Myocyte (in vitro differentiated cells): ENCODE measurements around the gene CAMK1D. TPM values are rescaled to one million over a fixed set of nuclear protein-coding genes. Genes with fewer than 3 reads are reported as not detected.

Source experiments
- DNase-seq: peaks from one replicate; pipeline ENCODE4 v3.0.0-alpha.2; 2012; ENCODE audit warnings: low read depth
- total RNA-seq: library from RNA; depleted of rRNA; stranded (reverse); fragments of >200 nt; gene quantifications from 2 replicates; pipeline ENCODE4 v1.2.3, GENCODE V29; 2014

The CAMK1D gene
- total RNA-seq, 1 donor from 2014 or later = 0.96 TPM

DNA sequence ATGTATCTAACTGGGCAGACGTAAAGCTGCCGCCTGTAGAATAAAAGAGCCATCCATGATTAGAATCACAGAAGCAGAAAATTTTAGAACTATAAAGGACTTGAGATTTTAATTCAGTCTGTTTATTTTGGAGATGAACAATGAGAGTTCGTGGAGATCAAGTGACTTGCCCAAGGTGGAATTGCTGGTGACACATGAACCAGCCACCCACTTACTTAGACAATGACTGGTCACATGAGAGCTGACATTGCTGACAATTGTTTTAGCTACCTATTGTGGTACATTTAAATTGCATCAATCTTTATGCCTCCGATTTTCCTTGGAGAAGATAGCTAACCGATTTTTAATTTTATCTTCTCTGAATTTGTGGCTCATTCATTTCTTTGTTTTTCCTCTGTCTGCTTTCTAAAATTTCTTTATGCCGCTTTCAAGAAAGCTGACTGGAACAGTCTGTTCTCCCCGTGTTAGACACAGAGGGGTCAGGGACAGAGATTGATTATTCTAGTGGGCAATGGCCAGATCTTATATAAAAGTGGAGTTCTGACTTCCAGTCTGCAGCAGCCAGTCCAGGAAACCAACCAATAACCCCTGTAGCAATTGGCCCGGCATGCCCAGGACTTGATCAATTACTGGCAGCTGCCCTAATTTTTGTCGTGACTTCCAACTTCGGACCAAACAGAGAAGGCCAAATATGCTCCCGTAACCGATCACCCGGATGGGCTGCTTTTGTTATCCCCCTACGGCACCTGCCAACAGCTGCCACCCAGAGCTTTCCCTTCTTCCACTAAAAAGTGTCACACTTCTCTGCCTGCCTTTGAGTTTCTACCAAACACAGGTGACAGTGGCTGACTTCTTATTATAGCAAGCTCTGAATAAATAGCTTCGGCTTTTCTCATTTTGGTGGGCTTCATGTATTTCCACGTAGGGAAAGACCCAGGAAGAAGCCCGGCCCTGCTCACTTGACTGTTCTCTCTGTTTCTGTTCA, 241.6 kb downstream of the CAMK1D start:
- no peak for DNase-seq

DNA sequence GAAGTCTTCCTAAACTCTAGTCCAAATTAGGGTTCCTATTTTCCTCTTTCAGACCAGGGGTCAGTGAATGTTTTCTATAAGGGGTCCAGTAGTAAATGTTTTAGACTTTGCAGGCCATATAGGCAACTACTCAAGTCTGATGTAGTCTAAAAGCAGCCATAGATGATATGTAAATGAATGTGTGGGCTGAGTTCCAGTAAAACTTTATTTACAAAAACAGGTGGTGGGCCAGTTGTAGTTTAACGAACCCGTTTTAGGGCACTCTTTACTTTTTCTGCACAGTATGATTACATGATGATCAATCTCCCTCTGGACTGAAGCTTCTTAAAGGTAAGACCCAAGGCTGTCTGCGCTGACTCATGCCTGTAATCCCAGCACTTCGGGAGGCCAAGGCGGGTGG, 243.6 kb downstream of the CAMK1D start:
- DNase-seq = no peak

DNA sequence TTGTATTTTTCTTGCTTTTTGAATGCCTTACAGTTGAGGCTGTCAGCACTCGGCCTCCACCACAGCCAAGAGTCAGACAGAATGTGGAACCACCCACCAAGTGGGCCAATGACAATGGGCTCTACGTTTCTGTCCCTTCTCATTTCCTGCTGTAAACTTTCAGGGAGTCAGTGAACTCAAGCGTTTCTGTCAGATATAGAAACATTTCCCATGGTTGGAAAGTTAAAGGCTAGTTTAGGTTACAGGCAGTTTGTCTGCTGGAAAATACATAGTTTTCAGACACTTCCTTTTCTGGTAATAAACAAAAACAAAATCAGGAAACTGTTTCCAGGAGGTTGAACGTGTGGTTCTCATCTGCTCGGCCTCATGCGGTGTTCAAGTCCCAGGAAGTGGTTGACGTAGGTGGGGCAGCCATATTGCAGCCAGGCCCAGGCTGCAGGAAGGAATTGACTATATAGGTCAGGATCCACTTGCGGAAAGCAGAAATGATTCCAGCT, 245.1 kb downstream of the CAMK1D start:
- no peak for DNase-seq

DNA sequence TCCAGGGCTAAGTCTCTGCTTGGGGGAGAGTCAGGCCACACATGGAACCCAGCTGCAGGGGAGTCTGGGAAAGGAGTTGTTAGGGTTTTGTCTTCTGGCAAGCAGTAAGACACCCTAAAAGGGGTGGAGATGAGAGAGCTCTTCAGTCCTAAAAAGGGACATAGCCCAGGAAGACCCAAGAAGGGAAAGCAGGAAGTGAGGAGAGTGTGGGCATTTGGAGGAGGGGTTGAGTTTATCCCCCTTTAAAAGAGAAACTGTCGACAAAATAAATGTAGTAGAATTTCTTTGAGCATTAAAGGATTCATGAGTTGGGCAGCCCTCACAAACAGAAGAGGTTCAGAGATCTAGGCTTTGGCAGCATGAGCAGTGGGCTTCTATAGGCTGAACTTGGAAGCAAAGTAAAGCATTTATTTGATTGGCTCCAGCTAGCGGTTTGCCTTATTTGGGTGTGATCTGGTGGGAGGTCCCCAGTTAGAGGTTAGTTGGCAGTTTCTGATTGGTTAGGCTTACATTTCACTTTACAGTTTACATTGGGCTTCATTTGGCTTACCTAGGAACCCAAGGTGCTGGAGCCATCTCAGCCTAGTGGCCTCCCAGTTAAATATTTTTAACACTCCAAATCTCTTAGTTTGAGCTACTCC, 246.7 kb downstream of the CAMK1D start:
- DNase-seq = no peak

DNA sequence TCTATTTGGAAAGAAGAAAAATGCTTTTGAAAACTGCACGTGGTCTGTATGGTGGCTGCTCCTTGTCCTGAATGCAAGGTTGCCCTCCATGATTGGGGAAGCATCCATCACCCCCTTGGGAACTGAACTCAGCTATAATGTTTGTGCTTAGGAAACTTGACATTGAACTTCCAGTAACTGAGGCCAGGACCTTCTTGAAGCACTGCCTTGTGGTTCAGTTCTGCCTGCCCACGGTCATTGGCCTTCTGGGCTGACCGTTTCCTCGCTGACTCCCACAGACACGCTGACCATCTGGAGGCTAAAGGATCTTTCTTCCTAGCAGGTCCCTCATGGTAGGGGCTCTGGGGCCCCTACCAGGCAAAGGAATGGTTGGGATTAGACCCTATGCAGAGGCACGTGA, 247.8 kb downstream of the CAMK1D start:
- no peak for DNase-seq

DNA sequence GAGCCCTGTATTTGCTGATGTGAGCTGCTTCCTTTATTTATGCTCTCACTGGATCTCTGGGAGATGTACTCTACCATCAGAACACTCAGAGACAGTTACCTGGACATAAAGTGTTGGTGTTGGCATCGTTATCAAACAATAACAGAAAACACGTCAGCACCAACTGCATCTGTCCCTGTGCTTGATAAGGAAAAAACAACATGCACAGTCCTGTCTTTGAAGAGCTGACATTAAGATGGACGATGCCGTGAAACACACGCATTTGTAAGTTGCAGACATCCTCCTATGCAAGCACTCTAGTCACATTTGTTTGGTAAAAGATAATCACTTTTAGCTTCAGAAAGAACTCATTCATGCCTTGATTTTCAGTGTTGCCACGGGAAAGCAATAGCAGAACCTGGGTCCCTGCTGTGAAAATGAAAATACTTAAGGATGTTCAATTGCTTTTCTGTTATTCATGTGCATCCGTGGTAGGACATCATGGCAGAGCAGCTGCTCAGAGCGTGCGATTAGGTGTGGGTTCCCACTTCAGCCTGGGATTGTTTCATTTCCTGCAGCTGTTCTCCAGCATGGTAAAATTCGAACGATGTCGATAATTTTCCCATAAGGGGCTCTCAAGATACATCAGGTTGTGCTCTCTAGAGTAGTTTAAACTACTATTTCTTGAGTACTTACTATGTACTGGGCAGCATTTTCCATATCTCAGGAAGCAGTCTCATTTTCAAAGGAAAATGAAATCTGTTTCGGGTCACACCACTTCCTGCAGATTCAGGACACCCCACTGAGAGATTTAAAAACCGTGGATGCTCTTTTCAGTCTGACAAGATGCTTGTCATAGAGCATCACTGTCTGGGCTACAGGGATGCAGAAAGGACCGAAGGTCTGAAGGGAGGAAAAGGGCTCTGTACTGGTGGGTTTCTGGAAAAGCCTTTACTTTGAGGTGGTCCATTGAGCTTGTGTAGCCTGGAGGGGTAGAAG, 248.7 kb downstream of the CAMK1D start:
- peak; percentile 24 for DNase-seq

DNA sequence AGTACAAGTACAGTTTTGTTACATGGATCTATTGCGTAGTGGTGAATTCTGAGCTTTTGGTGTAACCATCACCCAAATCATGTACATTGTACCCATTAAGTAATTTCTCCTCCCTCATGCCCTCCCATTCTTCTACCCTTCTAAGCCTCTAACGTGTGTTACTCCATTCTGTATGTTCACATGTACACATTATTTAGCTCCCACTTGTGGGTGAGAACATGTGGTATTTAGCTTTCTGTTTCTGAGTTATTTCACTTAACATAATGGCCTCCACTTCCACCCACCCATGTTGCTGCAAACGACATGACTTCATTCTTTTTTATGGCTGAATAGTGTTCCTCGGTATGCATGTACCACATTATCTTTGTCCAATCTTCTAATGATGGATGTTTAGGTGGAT, 251.3 kb downstream of the CAMK1D start:
- DNase-seq = no peak

DNA sequence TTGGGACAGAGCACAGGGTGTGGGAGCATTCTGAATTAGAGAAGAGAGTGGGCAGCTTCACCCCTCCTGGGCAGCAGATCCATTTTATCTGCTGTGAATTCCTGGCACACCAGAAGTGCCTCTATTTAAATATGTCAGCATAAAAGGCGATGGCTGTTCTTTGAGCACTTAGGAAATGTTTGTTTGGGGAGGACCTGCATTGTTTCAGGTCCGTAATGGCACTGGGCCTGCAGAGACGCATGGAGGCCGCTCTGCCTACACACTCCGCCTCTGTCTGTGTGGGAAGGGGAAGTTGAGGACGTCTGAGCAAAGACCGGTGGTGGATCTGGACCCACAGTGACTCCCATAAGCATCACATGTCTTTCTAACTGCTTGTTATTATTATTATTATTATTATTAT, 253.2 kb downstream of the CAMK1D start:
- no peak for DNase-seq

DNA sequence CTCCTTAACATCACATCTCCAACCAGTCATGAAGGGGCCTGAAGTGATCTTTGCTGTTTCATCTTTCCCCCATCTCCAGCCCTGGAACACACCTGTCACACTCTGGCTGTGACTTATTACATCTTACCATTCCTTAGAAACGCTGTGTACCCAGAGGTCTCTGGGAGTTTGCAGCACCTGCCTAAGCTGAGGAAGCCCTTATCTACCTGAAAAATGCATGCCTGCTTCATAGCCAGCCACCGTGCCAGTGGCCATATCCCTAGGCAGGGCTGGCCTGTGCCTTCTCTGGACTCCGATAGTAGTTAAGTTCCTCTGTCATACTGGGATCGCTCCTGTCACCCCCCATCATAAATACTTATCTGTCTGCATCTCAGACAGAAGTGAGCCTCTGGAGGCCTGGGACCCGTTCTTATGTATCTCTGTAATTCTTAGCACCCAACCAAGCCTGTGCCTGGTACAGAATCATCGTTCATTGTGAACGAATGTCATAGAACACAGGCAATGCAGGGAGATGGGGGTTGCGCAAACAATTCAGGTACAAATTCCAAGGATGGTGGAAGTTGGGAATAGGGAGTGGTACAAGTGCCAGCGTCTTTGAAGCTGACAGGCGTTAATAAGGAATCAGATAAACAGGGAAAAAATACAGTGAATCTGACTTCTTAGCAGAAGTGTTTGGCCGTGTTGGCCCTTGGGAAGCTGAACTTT, 254.6 kb downstream of the CAMK1D start:
- no peak for DNase-seq

DNA sequence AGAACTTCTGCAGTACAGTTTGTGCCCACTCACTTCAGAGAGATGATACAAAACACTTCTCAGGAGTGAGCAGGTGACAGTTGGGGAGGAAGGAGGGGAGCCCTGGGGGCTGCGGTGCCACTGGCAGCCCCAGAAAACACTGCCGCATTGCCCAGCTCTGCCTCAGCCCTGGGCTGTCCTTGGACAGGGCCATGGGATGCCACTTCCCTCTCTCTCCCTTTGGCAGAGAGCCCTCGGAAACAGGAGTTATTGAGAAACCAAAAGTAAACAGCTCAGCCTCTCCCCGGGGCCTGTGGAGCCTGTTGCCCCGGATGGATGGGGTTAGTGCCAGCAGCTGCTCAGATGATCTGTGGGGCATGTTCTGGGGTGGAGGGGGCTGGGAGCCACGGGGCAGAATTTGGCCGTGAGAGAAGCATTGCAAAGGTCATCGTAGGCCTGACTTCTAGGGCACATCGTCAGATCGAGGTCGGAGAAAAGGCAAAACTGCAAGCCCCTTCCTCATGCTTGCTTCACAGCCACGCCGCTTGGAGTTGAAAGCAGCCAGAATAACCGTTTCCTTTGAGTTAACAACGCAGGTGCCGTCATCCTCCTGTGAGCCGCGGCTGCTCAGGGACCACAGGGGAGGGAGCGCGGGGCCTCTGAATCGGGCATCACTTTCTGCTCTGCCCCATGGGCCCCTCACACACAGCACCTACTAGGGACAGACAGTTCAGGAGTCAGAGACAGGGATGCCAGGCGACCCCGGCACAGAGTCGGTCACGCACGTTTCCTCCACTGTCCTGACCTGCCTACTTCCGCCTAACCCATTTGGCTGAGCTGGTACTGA, 256.4 kb downstream of the CAMK1D start:
- peak; percentile 93 for DNase-seq

DNA sequence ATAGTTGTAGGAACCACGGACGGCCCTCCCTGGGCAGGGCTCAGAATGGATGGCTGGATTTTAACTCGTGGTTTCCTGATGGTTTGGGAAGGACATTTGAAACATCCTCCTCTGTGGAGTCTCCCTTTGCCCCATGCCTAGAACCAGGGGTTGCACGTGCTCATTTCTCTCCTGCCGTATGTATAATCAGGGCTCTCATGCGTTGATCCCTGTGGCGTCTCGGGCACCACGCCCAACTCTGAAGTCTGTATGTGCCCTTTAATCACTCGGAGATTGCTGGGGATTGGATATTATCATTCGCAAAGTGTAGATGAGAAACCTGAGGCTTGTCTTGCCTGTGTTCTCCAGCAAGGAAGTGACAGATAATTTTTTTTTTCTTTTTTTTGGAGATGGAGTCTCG, 257.1 kb downstream of the CAMK1D start:
- DNase-seq = no peak

DNA sequence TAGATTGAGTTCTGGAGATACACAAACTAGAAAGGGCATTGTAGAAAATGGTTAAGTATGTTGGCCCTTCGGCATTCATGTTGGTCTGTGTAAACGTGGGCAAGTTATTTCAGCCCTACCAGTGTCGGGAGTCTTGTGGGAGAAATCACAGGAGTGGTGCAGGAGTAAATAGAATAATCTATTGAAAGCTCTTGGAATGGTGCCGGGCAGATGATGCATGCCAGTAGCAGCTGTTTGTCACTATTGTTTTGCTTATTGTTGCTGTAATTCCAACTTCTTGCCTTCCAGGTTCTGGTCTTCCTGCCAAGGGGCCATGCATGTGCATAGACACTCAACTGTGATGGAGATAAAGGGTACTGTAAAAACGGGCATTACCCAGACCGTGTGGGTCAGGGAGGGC, 259.4 kb downstream of the CAMK1D start:
- DNase-seq = peak; percentile 50

DNA sequence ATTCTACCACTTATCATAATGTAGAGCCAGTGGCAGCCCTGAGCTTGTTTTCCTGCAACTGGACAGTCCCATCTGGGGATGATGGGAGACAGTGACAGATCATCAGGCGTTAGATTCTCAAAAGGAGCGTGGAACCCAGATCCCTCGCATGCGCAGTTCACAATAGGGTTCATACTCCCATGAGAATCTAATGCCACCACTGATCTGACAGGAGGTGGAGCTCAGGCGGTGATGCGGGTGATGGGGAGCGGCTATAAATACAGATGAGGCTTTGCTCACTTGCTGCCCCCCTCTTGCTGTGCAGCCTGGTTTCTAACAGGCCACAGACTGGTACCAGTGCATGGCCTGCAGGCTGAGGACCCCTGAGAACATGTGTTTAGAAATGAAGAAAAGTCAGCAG, 260.1 kb downstream of the CAMK1D start:
- DNase-seq = no peak

DNA sequence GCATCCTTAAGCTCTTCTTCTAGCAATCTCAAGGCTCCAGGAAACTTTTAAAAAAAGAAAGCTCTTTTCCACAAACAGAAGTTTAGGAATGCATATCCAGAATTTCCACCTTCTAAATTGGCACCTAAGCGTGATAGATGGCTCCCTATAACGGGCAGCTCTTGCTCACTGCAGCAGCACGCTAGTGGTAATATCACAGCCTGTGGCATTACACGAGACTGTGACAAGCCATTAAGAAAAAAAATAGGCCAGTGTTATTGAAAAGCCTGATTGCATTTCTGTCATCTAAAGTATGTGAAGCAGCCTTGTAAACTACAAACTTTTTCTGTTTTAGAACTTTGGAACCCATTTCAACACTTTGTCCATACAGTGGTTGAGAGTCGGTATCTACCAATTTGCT, 263.8 kb downstream of the CAMK1D start:
- no peak for DNase-seq

DNA sequence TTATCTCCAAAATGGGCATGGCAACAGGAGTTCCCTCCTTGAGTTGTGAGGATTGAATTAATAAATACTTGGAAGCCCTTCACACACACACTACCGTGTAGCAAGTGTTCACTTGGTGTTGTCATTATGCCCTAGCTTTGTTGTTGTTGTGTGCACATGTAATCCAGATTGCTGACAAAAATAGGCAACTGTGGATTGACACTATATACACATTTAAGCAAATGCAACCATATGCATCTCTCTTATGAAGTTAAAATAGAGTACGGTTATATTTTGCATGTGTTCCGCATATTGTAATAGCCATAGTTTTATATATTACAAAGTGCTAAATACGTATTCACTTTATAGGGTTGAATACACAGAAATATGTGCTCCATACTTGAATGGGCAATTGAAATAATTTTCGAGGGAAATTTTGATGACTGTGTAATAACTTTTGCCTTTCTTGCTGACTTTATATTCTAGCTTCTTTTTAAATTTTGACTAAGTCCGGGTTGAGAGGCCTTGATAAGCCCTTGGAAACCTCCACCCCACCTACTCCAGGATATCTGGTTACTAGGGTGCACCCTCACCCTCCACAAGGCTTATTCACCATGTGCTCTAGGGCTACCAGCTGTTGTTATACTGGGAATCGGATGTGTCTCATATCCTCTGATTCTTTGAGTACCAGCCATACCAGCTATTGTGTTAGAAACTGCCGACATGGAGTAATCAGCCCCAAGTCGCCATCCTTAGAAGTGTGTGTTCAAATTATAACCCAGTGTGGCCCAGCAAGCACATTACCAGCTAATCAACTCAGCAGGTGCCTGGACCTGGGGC, 265.0 kb downstream of the CAMK1D start:
- DNase-seq = peak; percentile 53

DNA sequence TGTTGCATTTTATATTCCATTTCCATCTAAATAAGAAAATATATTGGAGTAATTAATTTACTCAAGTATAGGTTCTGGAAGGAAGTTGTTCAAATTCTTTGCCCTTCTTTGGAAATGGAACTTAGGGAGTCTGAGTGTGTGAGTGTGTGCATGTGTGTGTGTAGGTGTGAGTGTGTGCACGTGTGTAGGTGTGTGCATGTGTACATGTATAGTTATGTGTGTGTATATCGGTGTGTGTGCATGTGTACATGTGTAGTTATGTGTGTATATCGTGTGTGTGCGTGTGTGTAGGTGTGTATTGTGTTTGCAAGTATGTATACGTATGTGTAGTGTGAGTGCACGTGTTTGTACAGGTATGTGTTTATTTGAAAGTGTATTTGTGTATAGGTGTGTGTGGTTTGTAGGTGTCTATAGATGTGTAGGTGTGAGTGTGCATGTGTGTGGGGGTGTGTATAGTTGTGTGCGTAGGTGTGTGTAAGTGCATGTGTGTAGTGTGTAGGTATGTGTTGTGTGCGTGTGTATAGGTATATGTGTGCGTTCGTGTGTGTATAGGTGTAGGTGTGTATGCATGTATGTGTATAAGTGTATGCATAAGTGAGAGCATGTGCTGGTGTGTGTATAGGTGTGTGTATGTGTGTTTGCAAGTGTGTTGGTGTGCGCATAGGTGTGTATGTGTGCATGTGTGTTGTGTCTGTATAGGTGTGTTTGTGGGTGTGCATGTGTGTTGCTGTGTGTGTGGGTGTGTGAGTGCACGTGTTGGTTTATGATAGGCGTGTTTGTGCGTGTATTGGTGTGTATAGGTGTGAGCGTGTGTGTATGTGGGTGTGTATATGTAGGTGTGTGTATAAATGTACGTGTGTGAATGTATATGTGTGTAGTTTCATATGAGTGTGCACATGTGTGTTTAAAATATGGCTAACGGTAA, 266.2 kb downstream of the CAMK1D start:
- no peak for DNase-seq
